ENCODE results near the gene ITPRIPL1.

Gene ITPRIPL1

DNA sequence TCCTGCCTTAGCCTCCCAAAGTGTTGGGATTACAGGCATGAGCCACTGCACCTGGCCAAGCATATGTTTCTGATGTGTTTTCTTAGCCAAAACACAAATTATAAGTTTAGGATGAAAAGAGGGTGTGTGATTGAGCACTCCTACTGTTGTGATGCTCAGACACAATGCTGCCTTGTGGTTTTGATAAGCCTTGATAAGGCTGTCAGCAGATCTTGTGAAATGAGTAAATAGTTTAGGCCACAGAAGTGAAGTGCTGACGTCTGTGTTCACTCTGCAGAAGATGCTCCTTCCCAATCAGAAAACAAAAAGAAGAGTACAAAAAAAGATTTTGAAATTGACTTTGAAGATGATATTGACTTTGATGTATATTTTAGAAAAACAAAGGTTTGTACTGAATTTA is 34.7 kb downstream of the ITPRIPL1 start:
- DNase-seq, result no peak

DNA sequence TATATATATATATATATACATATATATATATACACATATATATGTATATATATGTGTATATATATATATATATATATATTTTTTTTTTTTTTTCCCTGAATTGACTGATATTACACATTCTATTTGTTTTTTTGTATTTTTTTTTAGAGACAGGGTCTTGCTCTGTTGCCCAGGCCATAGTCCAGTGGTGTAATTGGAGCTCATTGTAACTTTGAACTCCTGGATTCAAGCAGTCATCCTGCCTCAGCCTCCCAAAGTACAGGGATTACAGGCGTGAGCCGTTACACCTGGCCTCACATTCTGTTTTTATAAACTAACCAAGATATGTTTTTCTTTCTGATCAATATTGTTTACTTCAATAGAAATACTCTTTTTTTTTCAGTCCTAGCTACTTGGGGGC is 36.6 kb downstream of the ITPRIPL1 start:
- no peak for DNase-seq

DNA sequence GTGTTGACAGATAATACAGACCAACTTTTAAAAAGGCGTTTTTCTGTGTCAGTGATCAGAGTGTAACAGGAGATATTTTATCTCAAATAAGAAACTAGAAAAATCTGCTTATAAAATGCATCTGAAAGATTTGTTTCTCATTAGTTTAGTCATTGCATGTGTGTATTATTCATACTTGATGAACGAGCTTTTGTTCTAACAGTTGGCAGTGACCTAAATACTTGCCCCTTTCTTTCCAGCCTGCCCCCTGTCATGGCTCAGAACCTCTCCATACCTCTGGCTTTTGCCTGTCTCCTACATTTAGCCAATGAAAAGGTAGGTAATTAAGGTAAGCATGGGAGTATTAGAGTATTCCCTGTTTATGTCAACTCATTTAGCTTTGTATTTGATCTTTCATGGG is 44.1 kb downstream of the ITPRIPL1 start:
- DNase-seq, result no peak

DNA sequence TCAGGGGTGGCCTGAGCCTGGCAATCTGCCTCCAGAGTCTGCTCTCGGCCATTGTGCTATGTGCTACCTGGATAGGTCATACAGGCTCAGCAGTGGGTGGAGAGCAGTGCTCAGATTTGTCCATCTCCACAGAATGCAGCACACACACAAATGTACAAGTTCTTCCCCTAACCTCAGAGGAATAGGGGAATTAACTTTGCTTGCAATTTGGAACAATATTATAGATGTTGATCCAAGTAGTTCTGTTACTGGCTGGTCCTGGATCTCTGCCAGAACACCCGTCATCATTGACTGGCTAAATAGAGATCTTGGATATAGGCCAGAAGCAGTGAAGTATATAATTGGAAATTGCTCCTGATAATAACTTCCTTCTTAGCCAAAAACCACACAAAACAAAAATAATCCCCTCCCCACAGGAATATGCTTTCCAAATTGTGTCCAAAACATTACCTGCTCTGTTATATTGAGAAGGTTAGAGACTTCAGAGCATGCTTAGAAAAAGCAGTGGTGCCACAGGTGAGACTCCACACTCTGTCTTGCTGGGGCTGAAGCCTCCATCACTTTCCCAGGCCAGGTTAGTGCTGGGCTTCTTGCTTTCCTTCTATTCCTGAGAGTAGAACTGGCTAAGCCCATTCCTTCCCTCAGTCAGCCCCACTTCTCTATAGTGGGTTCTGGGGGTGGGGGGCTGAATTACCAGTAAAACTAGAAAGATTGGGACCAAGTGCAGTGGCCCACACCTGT is 49.3 kb downstream of the ITPRIPL1 start:
- DNase-seq, result no peak
